Astrocyte of the cerebellum (primary cell): Measurements from ENCODE around the gene PPAN.

Experiments used
- DNase-seq: peaks from one replicate; pipeline ENCODE4 v3.0.0-alpha.2; 2011; ENCODE audit warnings: low read depth
- H3K4me3 ChIP-seq: 2 replicates; pipeline ENCODE4 v1.5.1; 2011; ENCODE audit warnings: mild to moderate bottlenecking, low read depth, low read length, moderate library complexity
- CTCF ChIP-seq: IDR thresholded peaks from 2 replicates; pipeline ENCODE4 v1.5.1; 2012; ENCODE audit warnings: low read length, low read depth, moderate library complexity, mild to moderate bottlenecking; ENCODE audit errors: missing control alignments
- in situ Hi-C: cut with HindIII; loops from 2 replicates; pipeline ENCODE4 v1.10.0; 2017; ENCODE audit warnings: low sequenced_read_pairs

Gene PPAN

GRCh38 chr19:10132905-10133304 is 26.7 kb downstream of the PPAN start:
- H3K4me3 ChIP-seq: no peak overlapping the region
- DNase-seq: no peak
- in situ Hi-C loops: no loop called here
- no peak for TF ChIP-seq CTCF

GRCh38 chr19:10133596-10133995 is 27.4 kb downstream of the PPAN start:
- no peak for DNase-seq
- in situ Hi-C loops: no loop called here
- no peak for TF ChIP-seq CTCF
- no peak overlapping the region for H3K4me3 ChIP-seq

- H3K4me3 ChIP-seq: no peak overlapping the region
- TF ChIP-seq CTCF: no peak
- in situ Hi-C loops: no loop called here
- no peak for DNase-seq
Measured at GRCh38 chr19:10134040-10134439, 27.9 kb downstream of the PPAN start.

GRCh38 chr19:10135551-10136334 is 29.6 kb downstream of the PPAN start:
- in situ Hi-C loops: no loop called here
- no peak for DNase-seq
- no peak for TF ChIP-seq CTCF
- no peak overlapping the region for H3K4me3 ChIP-seq

GRCh38 chr19:10136936-10137335 is 30.8 kb downstream of the PPAN start:
- H3K4me3 ChIP-seq: no peak overlapping the region
- no peak for DNase-seq
- TF ChIP-seq CTCF: no peak
- in situ Hi-C loops: no loop called here

- no peak for DNase-seq
- in situ Hi-C loops: no loop called here
- no peak overlapping the region for H3K4me3 ChIP-seq
- TF ChIP-seq CTCF: no peak
Measured at GRCh38 chr19:10137751-10138682, 31.9 kb downstream of the PPAN start.
